ENCODE data around the gene CACNA1E.

The CACNA1E gene

DNA sequence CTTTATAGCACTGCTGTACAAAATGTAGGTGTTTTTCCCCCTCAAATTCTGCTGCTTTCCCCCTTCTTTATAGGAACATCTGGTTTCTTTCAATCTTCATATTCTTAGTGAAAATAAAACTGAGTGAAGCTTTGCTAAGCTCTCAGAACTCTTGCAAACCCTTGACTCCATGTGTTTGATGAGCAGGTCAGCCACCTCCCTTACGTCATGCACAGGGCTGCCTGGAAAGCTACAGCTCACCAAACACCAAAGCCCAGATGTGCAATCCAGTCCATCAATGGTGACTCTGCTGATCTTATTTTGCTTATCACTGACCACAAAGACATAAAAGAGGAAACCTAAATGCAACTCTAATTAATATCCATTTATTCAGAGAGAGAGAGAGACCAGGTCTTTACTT lies 5.5 kb downstream of the CACNA1E start:
- H3K9me2 ChIP-seq (replicated peaks; ENCODE audit: low read depth, low read length), result no peaks in the 10 kb centered on the region
- no peaks in the 10 kb centered on the region for H3K4me1 ChIP-seq (ENCODE audit: insufficient read depth, low read length, poor library complexity, severe bottlenecking)
- H3K9me3 ChIP-seq (ENCODE audit: insufficient read depth, low read depth, low read length), result no peaks in the 10 kb centered on the region
- H3K4me3 ChIP-seq (ENCODE audit: low read length, poor library complexity, severe bottlenecking), result no peak overlapping the region
- H2AFZ ChIP-seq (ENCODE audit: low read length), result no peak overlapping the region
- H3F3A ChIP-seq (ENCODE audit: low read depth), result no peaks in the 10 kb centered on the region
- H3K9ac ChIP-seq (ENCODE audit: low read depth, low read length, poor library complexity, severe bottlenecking), result no peak overlapping the region
- TF ChIP-seq, protein P1, sequence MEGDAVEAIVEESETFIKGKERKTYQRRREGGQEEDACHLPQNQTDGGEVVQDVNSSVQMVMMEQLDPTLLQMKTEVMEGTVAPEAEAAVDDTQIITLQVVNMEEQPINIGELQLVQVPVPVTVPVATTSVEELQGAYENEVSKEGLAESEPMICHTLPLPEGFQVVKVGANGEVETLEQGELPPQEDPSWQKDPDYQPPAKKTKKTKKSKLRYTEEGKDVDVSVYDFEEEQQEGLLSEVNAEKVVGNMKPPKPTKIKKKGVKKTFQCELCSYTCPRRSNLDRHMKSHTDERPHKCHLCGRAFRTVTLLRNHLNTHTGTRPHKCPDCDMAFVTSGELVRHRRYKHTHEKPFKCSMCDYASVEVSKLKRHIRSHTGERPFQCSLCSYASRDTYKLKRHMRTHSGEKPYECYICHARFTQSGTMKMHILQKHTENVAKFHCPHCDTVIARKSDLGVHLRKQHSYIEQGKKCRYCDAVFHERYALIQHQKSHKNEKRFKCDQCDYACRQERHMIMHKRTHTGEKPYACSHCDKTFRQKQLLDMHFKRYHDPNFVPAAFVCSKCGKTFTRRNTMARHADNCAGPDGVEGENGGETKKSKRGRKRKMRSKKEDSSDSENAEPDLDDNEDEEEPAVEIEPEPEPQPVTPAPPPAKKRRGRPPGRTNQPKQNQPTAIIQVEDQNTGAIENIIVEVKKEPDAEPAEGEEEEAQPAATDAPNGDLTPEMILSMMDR (conservative IDR thresholded peaks at IDR 0.05; ENCODE audit: low read length), result no peak
- TF ChIP-seq EZH2phosphoT487 (IDR thresholded peaks at IDR 0.05; ENCODE audit: borderline replicate concordance), result no peak
- H3K79me2 ChIP-seq (ENCODE audit: insufficient read depth, low read length), result no peaks in the 10 kb centered on the region
- no peaks in the 10 kb centered on the region for H4K20me1 ChIP-seq (ENCODE audit: insufficient read depth, low read length, poor library complexity, severe bottlenecking)
- no peak overlapping the region for H3K4me2 ChIP-seq (ENCODE audit: low read depth, low read length, poor library complexity, severe bottlenecking)
- no peaks in the 10 kb centered on the region for H3K27me3 ChIP-seq (ENCODE audit: insufficient read depth, low read length, poor library complexity, severe bottlenecking)
- no peaks in the 10 kb centered on the region for H3K36me3 ChIP-seq (ENCODE audit: insufficient read depth, low read length)

DNA sequence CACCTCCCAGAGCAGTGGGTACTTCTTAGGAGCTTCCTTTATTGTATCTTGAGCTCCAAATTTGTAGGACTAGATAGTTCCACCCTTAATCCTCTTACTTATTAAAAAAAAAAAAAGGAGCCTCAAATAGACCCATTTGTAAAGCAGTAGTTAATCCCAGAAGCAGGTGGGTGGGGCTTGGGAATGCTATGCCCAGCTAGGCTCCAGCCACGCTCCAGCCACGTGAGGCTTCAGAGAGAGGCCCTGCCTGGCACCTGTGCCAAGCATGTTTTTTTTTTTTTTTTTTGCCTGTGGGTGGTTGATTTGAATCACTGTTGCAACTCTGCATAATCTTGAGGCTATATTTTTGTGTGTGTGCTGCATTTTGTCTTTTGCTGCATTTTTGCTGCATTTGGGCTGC lies 7.0 kb downstream of the CACNA1E start:
- Histone ChIP-seq H3K4me3 (ENCODE audit: low read length, poor library complexity, severe bottlenecking) (no peak overlapping the region), H3K4me2 (ENCODE audit: low read depth, low read length, poor library complexity, severe bottlenecking) (no peak overlapping the region), H4K20me1 (ENCODE audit: insufficient read depth, low read length, poor library complexity, severe bottlenecking) (no peaks in the 10 kb centered on the region), H3K4me1 (ENCODE audit: insufficient read depth, low read length, poor library complexity, severe bottlenecking) (no peaks in the 10 kb centered on the region), H3K9ac (ENCODE audit: low read depth, low read length, poor library complexity, severe bottlenecking) (no peak overlapping the region), H3K27me3 (ENCODE audit: insufficient read depth, low read length, poor library complexity, severe bottlenecking) (no peaks in the 10 kb centered on the region), H3K36me3 (ENCODE audit: insufficient read depth, low read length) (no peaks in the 10 kb centered on the region), H3K79me2 (ENCODE audit: insufficient read depth, low read length) (no peaks in the 10 kb centered on the region), H3K9me2 (replicated peaks; ENCODE audit: low read depth, low read length) (no peaks in the 10 kb centered on the region), H3F3A (ENCODE audit: low read depth) (no peaks in the 10 kb centered on the region), H3K9me3 (ENCODE audit: insufficient read depth, low read depth, low read length) (no peaks in the 10 kb centered on the region), H2AFZ (ENCODE audit: low read length) (no peak overlapping the region)
- TF ChIP-seq EZH2phosphoT487 (IDR thresholded peaks at IDR 0.05; ENCODE audit: borderline replicate concordance), result no peak
- TF ChIP-seq, protein P1 (conservative IDR thresholded peaks at IDR 0.05; ENCODE audit: low read length), result no peak

DNA sequence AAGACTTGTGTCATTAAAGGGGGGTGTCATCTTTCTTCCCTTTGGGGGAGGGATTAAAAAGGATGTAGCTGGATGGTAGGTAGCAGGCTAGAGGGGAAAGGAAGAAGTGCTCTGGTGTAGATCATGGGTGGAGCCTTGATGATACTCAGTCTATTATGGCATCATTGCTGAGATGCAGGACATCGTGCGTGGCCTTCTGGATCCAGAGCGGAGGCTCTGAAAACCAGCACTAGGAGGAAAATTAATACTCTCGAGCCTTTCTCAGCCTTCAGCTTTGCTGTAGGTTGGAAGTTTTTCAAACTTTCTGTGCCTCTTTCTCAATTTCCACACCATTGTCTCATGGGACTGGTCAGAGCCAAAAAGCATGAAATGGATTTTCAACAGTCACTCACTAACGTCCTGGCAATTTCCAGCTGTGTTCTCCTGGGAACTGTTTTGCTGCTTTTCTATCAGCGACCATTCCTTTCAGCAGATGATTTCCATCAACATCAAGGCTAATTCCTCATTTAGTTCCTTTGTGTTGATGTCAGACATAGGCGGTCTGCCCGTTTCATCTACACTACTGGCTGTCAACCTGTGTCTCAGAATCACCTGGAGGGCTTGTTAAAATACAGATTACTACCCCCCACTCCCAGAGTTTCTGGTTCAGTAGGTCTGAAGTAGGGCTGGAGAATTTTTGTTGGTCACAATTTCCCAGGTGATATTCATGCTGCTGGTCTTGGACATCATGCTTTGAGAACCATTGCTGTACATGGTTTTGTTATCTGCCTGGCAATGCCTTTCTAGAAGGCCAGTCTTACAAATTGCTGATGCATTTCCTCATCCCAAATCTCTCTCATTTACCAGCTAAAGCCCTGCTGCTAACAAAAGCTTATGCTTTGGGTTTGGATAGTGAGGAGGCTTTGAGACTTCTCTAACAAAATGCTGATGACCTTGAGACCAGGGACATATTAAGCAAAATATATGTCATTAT lies 7.7 kb downstream of the CACNA1E start:
- no peak overlapping the region for H3K4me2 ChIP-seq (ENCODE audit: low read depth, low read length, poor library complexity, severe bottlenecking)
- no peak overlapping the region for H3K9ac ChIP-seq (ENCODE audit: low read depth, low read length, poor library complexity, severe bottlenecking)
- no peaks in the 10 kb centered on the region for H3K9me3 ChIP-seq (ENCODE audit: insufficient read depth, low read depth, low read length)
- H3K27me3 ChIP-seq (ENCODE audit: insufficient read depth, low read length, poor library complexity, severe bottlenecking), result no peaks in the 10 kb centered on the region
- no peaks in the 10 kb centered on the region for H3K9me2 ChIP-seq (replicated peaks; ENCODE audit: low read depth, low read length)
- no peaks in the 10 kb centered on the region for H3K4me1 ChIP-seq (ENCODE audit: insufficient read depth, low read length, poor library complexity, severe bottlenecking)
- TF ChIP-seq, protein P1 (conservative IDR thresholded peaks at IDR 0.05; ENCODE audit: low read length), result no peak
- TF ChIP-seq EZH2phosphoT487 (IDR thresholded peaks at IDR 0.05; ENCODE audit: borderline replicate concordance), result no peak
- no peak overlapping the region for H2AFZ ChIP-seq (ENCODE audit: low read length)
- no peaks in the 10 kb centered on the region for H3K79me2 ChIP-seq (ENCODE audit: insufficient read depth, low read length)
- H4K20me1 ChIP-seq (ENCODE audit: insufficient read depth, low read length, poor library complexity, severe bottlenecking), result no peaks in the 10 kb centered on the region
- H3K4me3 ChIP-seq (ENCODE audit: low read length, poor library complexity, severe bottlenecking), result no peak overlapping the region
- no peaks in the 10 kb centered on the region for H3K36me3 ChIP-seq (ENCODE audit: insufficient read depth, low read length)
- H3F3A ChIP-seq (ENCODE audit: low read depth), result no peaks in the 10 kb centered on the region

Measured in Loucy (cell line).